ENCODE data around the gene VPS26B. TPM values are rescaled to one million over a fixed set of nuclear protein-coding genes. Genes with fewer than 3 reads are reported as not detected.

The VPS26B gene
- polyA plus RNA-seq, 1 experiment, result 48.8 TPM

- no peak for DNase-seq (ENCODE audit: low read depth)
- no peaks in the 10 kb centered on the region for H3K27me3 ChIP-seq (ENCODE audit: control insufficient read depth, insufficient read depth, low read length)
- ChIA-PET CTCF (interaction anchor here (0.6 to 1.6 kb wide), 4 partner anchors 18 to 296 kb away, joined by 3 to 7 read pairs (median 4); no protein-coding TSS in a partner anchor), POLR2A (interaction anchor here (0.8 kb wide), 1 partner anchor 29 kb away, joined by 3 read pairs; the partner anchor contains the start of gene ACAD8)
- TF ChIP-seq CTCF (IDR thresholded peaks at IDR 0.05; ENCODE audit: insufficient read depth, low read depth, low read length), result no peak
- no peaks in the 10 kb centered on the region; the same call in 1 of the 2 replicates for H3K36me3 ChIP-seq (ENCODE audit: control insufficient read depth, insufficient read depth, low read length)
- H3K4me3 ChIP-seq (ENCODE audit: low read depth, low read length), result peak overlapping the region; percentile 73
These were observed 516 bp downstream of the VPS26B start for GRCh38 chr11:134224710-134225664.

- ChIA-PET CTCF (interaction anchor here (0.9 kb wide), 1 partner anchor 21 kb away, joined by 3 read pairs; no protein-coding TSS in a partner anchor), POLR2A (no interaction called here)
- DNase-seq (ENCODE audit: low read depth), result no peak
- no peak overlapping the region for H3K4me3 ChIP-seq (ENCODE audit: low read depth, low read length)
- TF ChIP-seq CTCF (IDR thresholded peaks at IDR 0.05; ENCODE audit: insufficient read depth, low read depth, low read length), result no peak
- no peaks in the 10 kb centered on the region; the same call in 1 of the 2 replicates for H3K36me3 ChIP-seq (ENCODE audit: control insufficient read depth, insufficient read depth, low read length)
- no peaks in the 10 kb centered on the region for H3K27me3 ChIP-seq (ENCODE audit: control insufficient read depth, insufficient read depth, low read length)
These were observed 2.4 kb downstream of the VPS26B start for GRCh38 chr11:134226806-134227325.

- no peaks in the 10 kb centered on the region for H3K27me3 ChIP-seq (ENCODE audit: control insufficient read depth, insufficient read depth, low read length)
- no peak overlapping the region for H3K4me3 ChIP-seq (ENCODE audit: low read depth, low read length)
- POLR2A ChIA-PET, result interaction anchor here (0.6 to 0.7 kb wide), 2 partner anchors 180 to 1576 kb away, joined by 3 to 4 read pairs; no protein-coding TSS in a partner anchor
- no peak for TF ChIP-seq CTCF (IDR thresholded peaks at IDR 0.05; ENCODE audit: insufficient read depth, low read depth, low read length)
- no peaks in the 10 kb centered on the region; the same call in 1 of the 2 replicates for H3K36me3 ChIP-seq (ENCODE audit: control insufficient read depth, insufficient read depth, low read length)
- peak; percentile 46 for DNase-seq (ENCODE audit: low read depth)
- CTCF ChIA-PET, result interaction anchor here (1.8 to 1.9 kb wide), 2 partner anchors 16 to 24 kb away, joined by 4 to 8 read pairs; no protein-coding TSS in a partner anchor
These were observed 4.2 kb downstream of the VPS26B start for GRCh38 chr11:134228625-134229024.

- Histone ChIP-seq H3K36me3 (ENCODE audit: control insufficient read depth, insufficient read depth, low read length) (no peaks in the 10 kb centered on the region; the same call in 1 of the 2 replicates), H3K27me3 (ENCODE audit: control insufficient read depth, insufficient read depth, low read length) (no peaks in the 10 kb centered on the region), H3K4me3 (ENCODE audit: low read depth, low read length) (no peak overlapping the region)
- ChIA-PET CTCF (interaction anchor here (1.2 to 1.9 kb wide), 3 partner anchors 15 to 23 kb away, joined by 4 to 8 read pairs (median 4); no protein-coding TSS in a partner anchor), POLR2A (interaction anchor here (0.6 to 0.7 kb wide), 2 partner anchors 181 to 1577 kb away, joined by 3 to 4 read pairs; no protein-coding TSS in a partner anchor)
- TF ChIP-seq CTCF (IDR thresholded peaks at IDR 0.05; ENCODE audit: insufficient read depth, low read depth, low read length), result no peak
- DNase-seq (ENCODE audit: low read depth), result no peak
These were observed 4.8 kb downstream of the VPS26B start for GRCh38 chr11:134229126-134229790.

Measured in BJ (cell line).